Ovary (tissue), 3 donors: ENCODE results near the gene LIMS3.
"Not testable (repeated sequence)": the region's sequence is repeated elsewhere in the genome, so short reads cannot be mapped to it uniquely, and the experiment has no call there.

Source experiments
- POLR2A ChIP-seq: fragments of 450-650 bp; IDR thresholded peaks from one replicate; pipeline ENCODE4 v1.6.1; 2017; ENCODE audit warnings: antibody characterized with exemption, mild to moderate bottlenecking, moderate library complexity
- TF ChIP-seq, protein P1 (sequence below), 3 donors: fragments of 450-650 bp in 2 of 3; fragments of 200-600 bp in 1 of 3; IDR thresholded peaks; one replicate each; pipeline versions ENCODE4 v1.5.1 to v1.8.0; 2016 to 2022; ENCODE audit warnings: antibody characterized with exemption in 3 of 3, mild to moderate bottlenecking in 1 of 3
- donor health status: DM: no; HTN: no; CAD: no.

DNA sequence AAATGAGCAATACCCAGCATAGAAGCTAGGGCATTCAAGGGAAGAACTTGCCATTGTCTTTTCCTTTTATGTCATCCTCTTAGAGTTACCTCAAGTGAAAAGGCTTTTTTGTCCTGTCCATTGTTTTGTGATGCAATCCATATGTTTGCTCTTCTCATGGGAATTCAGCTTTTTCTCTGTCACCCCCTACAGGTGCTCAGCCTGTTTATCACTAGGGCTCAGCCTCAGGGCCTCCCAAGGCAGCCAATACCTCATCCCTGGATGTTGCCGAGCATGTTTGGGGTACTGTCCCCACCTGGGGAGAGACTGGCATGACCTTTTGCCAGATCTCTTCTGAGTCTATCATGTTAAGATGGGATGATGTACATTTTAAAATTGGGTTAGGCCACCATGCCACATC, 65.5 kb downstream of the LIMS3 start:
- TF ChIP-seq, protein P1, sequence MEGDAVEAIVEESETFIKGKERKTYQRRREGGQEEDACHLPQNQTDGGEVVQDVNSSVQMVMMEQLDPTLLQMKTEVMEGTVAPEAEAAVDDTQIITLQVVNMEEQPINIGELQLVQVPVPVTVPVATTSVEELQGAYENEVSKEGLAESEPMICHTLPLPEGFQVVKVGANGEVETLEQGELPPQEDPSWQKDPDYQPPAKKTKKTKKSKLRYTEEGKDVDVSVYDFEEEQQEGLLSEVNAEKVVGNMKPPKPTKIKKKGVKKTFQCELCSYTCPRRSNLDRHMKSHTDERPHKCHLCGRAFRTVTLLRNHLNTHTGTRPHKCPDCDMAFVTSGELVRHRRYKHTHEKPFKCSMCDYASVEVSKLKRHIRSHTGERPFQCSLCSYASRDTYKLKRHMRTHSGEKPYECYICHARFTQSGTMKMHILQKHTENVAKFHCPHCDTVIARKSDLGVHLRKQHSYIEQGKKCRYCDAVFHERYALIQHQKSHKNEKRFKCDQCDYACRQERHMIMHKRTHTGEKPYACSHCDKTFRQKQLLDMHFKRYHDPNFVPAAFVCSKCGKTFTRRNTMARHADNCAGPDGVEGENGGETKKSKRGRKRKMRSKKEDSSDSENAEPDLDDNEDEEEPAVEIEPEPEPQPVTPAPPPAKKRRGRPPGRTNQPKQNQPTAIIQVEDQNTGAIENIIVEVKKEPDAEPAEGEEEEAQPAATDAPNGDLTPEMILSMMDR (IDR thresholded peaks at IDR 0.05) = not testable (repeated sequence)
- not testable (repeated sequence) for TF ChIP-seq POLR2A
